K562 (cell line): ENCODE measurements around the gene KASH5.

Experiments used
- CTBP1 ChIP-seq: fragments of 450-650 bp; IDR thresholded peaks from 2 replicates; pipeline ENCODE4 v1.6.1; 2016; ENCODE audit warnings: borderline replicate concordance
- EZH2 ChIP-seq: IDR thresholded peaks from 2 replicates; pipeline ENCODE4 v1.6.1; 2012; ENCODE audit warnings: low read depth, mild to moderate bottlenecking, inconsistent platforms, low read length, borderline replicate concordance
- MTA3 ChIP-seq: fragments of 450-650 bp; formaldehyde crosslinking; IDR thresholded peaks from 2 replicates; pipeline ENCODE4 v1.6.1; 2017; ENCODE audit warnings: mild to moderate bottlenecking, borderline replicate concordance
- POLR2A ChIP-seq: fragments of 450-650 bp; conservative IDR thresholded peaks from 2 replicates; pipeline ENCODE4 v1.6.1; 2016
- RBM15 ChIP-seq: fragments of 200-400 bp; formaldehyde crosslinking; IDR thresholded peaks from 2 replicates; pipeline ENCODE4 v1.6.1; 2018; ENCODE audit warnings: mild to moderate bottlenecking, low read length, moderate library complexity; ENCODE audit not compliant: insufficient read depth
- RFX1 ChIP-seq: fragments of 450-650 bp; IDR thresholded peaks from 2 replicates; pipeline ENCODE4 v1.6.1; 2016; ENCODE audit warnings: mild to moderate bottlenecking, moderate library complexity
- TARDBP ChIP-seq: fragments of 450-650 bp; IDR thresholded peaks from 2 replicates; pipeline ENCODE4 v1.6.1; 2016
- TCF7L2 ChIP-seq: fragments of 150-350 bp; IDR thresholded peaks from 2 replicates; pipeline ENCODE4 v1.6.1; 2016; ENCODE audit warnings: low read depth, mild to moderate bottlenecking, low read length, moderate library complexity
- ZNF408 ChIP-seq: fragments of 250-450 bp; sonication (Bioruptor Pico); IDR thresholded peaks from 2 replicates; pipeline ENCODE4 v1.4.0; 2020; ENCODE audit warnings: low read depth, mild to moderate bottlenecking, moderate library complexity
- ZNF785 ChIP-seq: fragments of 250-450 bp; sonication (Bioruptor Pico); IDR thresholded peaks from 2 replicates; pipeline ENCODE4 v1.4.0; 2020; ENCODE audit warnings: mild to moderate bottlenecking
- TF ChIP-seq, protein P1 (sequence below), 2 experiments: fragments of 450-650 bp in 1 of 2; sonication (generic) in 1 of 2; formaldehyde crosslinking; conservative IDR thresholded peaks; 2 replicates each; pipeline versions ENCODE4 v1.4.0 to v1.8.1; 2020 to 2022; ENCODE audit warnings: mild to moderate bottlenecking in 1 of 2, missing genetic modification reagents in 1 of 2
- TF ChIP-seq, protein P2 (sequence below), 3 experiments: IDR thresholded peaks in 2 of 3; conservative IDR thresholded peaks in 1 of 3; 2 replicates each; pipeline ENCODE4 v1.5.1; 2011 to 2012; ENCODE audit warnings: low read length in 3 of 3, mild to moderate bottlenecking in 3 of 3, control low read depth in 2 of 3, improper control_type of control experiment in 1 of 3, inconsistent platforms in 1 of 3, low read depth in 1 of 3, mixed read lengths in 1 of 3, moderate library complexity in 1 of 3; ENCODE audit not compliant: insufficient read depth in 2 of 3

- no peak for TF ChIP-seq TARDBP
- TF ChIP-seq POLR2A, result no peak
- TF ChIP-seq EZH2, result no peak
- no peak for TF ChIP-seq MTA3
- TF ChIP-seq, protein P1, sequence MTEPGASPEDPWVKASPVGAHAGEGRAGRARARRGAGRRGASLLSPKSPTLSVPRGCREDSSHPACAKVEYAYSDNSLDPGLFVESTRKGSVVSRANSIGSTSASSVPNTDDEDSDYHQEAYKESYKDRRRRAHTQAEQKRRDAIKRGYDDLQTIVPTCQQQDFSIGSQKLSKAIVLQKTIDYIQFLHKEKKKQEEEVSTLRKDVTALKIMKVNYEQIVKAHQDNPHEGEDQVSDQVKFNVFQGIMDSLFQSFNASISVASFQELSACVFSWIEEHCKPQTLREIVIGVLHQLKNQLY (CRISPR knock-in tag; conservative IDR thresholded peaks at IDR 0.05), result no peak
- TF ChIP-seq ZNF785 (CRISPR knock-in tag), result no peak
- TF ChIP-seq, protein P2, sequence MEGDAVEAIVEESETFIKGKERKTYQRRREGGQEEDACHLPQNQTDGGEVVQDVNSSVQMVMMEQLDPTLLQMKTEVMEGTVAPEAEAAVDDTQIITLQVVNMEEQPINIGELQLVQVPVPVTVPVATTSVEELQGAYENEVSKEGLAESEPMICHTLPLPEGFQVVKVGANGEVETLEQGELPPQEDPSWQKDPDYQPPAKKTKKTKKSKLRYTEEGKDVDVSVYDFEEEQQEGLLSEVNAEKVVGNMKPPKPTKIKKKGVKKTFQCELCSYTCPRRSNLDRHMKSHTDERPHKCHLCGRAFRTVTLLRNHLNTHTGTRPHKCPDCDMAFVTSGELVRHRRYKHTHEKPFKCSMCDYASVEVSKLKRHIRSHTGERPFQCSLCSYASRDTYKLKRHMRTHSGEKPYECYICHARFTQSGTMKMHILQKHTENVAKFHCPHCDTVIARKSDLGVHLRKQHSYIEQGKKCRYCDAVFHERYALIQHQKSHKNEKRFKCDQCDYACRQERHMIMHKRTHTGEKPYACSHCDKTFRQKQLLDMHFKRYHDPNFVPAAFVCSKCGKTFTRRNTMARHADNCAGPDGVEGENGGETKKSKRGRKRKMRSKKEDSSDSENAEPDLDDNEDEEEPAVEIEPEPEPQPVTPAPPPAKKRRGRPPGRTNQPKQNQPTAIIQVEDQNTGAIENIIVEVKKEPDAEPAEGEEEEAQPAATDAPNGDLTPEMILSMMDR (IDR thresholded peaks at IDR 0.05 in 2 of 3, conservative IDR thresholded peaks at IDR 0.05 in 1 of 3; ENCODE audit: insufficient read depth in 2 of 3, low read depth in 1 of 3, low read length in 3 of 3), result no peak
- TF ChIP-seq ZNF408 (CRISPR knock-in tag), result no peak
- TF ChIP-seq TCF7L2, result no peak
- no peak for TF ChIP-seq RFX1
- no peak for TF ChIP-seq RBM15
- TF ChIP-seq CTBP1, result no peak
Measured at GRCh38 chr19:49441960-49442350, 53.9 kb downstream of the KASH5 start.
